ENCODE results near the gene CARD10. TPM values are rescaled to one million over a fixed set of nuclear protein-coding genes. Genes with fewer than 3 reads are reported as not detected.

CARD10 gene
- total RNA-seq, 4 donors from 2014 or later = 2.6 to 5.7 (median 4.4) TPM

GRCh38 chr22:37560608-37561211 lies 41.5 kb upstream of the CARD10 start:
- Histone ChIP-seq H3K36me3 (no peaks in the 10 kb centered on the region), H3K4me1 (peaks cover 19% of the 10 kb centered on the region in 2 donors), H3K9me3 (no peaks in the 10 kb centered on the region), H3K4me3 (peak overlapping the region; percentile 63 to 68 (median 66)), H3K27me3 (peaks cover 17 to 29% (median 23%) of the 10 kb centered on the region in 3 donors), H3K27ac (peak overlapping the region; percentile 83 to 91 (median 86))
- intact Hi-C loops (cut with DNase I; ENCODE audit: low total_unique reads) (loop anchor here (2.0 kb wide), 1 partner anchor 14 kb away; no protein-coding TSS in a partner anchor), in situ Hi-C loops (cut with MboI; ENCODE audit: low sequenced_read_pairs in 4 of 4) (no loop called here)
- ATAC-seq (peak; percentile 4 to 12), DNase-seq (no peak)
- TF ChIP-seq, protein P1, sequence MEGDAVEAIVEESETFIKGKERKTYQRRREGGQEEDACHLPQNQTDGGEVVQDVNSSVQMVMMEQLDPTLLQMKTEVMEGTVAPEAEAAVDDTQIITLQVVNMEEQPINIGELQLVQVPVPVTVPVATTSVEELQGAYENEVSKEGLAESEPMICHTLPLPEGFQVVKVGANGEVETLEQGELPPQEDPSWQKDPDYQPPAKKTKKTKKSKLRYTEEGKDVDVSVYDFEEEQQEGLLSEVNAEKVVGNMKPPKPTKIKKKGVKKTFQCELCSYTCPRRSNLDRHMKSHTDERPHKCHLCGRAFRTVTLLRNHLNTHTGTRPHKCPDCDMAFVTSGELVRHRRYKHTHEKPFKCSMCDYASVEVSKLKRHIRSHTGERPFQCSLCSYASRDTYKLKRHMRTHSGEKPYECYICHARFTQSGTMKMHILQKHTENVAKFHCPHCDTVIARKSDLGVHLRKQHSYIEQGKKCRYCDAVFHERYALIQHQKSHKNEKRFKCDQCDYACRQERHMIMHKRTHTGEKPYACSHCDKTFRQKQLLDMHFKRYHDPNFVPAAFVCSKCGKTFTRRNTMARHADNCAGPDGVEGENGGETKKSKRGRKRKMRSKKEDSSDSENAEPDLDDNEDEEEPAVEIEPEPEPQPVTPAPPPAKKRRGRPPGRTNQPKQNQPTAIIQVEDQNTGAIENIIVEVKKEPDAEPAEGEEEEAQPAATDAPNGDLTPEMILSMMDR (IDR thresholded peaks at IDR 0.05 in 4 of 5, conservative IDR thresholded peaks at IDR 0.05 in 1 of 5) = no peak
- peak in 1 of 2 donors; percentile 47 for TF ChIP-seq POLR2A (IDR thresholded peaks at IDR 0.05)

- DNase-seq (no peak), ATAC-seq (peak; percentile 53 to 57)
- Histone ChIP-seq H3K27me3 (peaks cover 17 to 28% (median 23%) of the 10 kb centered on the region in 3 donors), H3K36me3 (no peaks in the 10 kb centered on the region), H3K27ac (peak within 1 kb of the TSS; percentile 83 to 91 (median 86)), H3K4me1 (peaks cover 19% of the 10 kb centered on the region in 2 donors), H3K9me3 (no peaks in the 10 kb centered on the region), H3K4me3 (peak within 1 kb of the TSS; percentile 63 to 68 (median 66))
- in situ Hi-C loops (cut with MboI; ENCODE audit: low sequenced_read_pairs in 4 of 4) = no loop called here
- intact Hi-C loops (cut with DNase I; ENCODE audit: low total_unique reads) = loop anchor here (2.0 kb wide), 1 partner anchor 13 kb away; no protein-coding TSS in a partner anchor
- TF ChIP-seq, protein P1 (IDR thresholded peaks at IDR 0.05 in 4 of 5, conservative IDR thresholded peaks at IDR 0.05 in 1 of 5) = no peak
- peak; percentile 67 to 81 for TF ChIP-seq POLR2A (IDR thresholded peaks at IDR 0.05)
Measured at GRCh38 chr22:37559901-37560607, 40.8 kb upstream of the CARD10 start, which contains the start of gene CDC42EP1. Gene CDC42EP1 (plus strand): TSS chr22:37560480. CDS start chr22:37566350, 5,870 bp downstream.

- Histone ChIP-seq H3K4me3 (peak overlapping the region in 3 of 4 donors; percentile 19 to 63 (median 52)), H3K36me3 (no peaks in the 10 kb centered on the region), H3K9me3 (no peaks in the 10 kb centered on the region), H3K27me3 (peaks cover 17 to 28% (median 23%) of the 10 kb centered on the region in 3 donors), H3K27ac (peak overlapping the region; percentile 77 to 91 (median 86)), H3K4me1 (peaks cover 19% of the 10 kb centered on the region in 2 donors)
- intact Hi-C loops (cut with DNase I; ENCODE audit: low total_unique reads) (no loop called here), in situ Hi-C loops (cut with MboI; ENCODE audit: low sequenced_read_pairs in 4 of 4) (no loop called here)
- no peak for ATAC-seq
- TF ChIP-seq, protein P1 (IDR thresholded peaks at IDR 0.05 in 4 of 5, conservative IDR thresholded peaks at IDR 0.05 in 1 of 5) = no peak
- no peak for TF ChIP-seq POLR2A (IDR thresholded peaks at IDR 0.05)
- no peak for DNase-seq
Measured at GRCh38 chr22:37559521-37559900, 40.3 kb upstream of the CARD10 start.

GRCh38 chr22:37558815-37559214 lies 39.6 kb upstream of the CARD10 start:
- Histone ChIP-seq H3K9me3 (no peaks in the 10 kb centered on the region), H3K27ac (peak overlapping the region; percentile 30 to 91 (median 82)), H3K4me1 (peaks cover 19% of the 10 kb centered on the region in 2 donors), H3K4me3 (no peak overlapping the region), H3K27me3 (peaks cover 17 to 28% (median 23%) of the 10 kb centered on the region in 3 donors), H3K36me3 (no peaks in the 10 kb centered on the region)
- intact Hi-C loops (cut with DNase I; ENCODE audit: low total_unique reads) (no loop called here), in situ Hi-C loops (cut with MboI; ENCODE audit: low sequenced_read_pairs in 4 of 4) (no loop called here)
- no peak for DNase-seq
- no peak for ATAC-seq
- no peak for TF ChIP-seq POLR2A (IDR thresholded peaks at IDR 0.05)
